H1 (cell line): ENCODE data around the gene PLEKHG4. TPM values are rescaled to one million over a fixed set of nuclear protein-coding genes. Genes with fewer than 3 reads are reported as not detected.

Experiments used
- CHD7 ChIP-seq: fragments of 300-600 bp; sonication (generic); IDR thresholded peaks from 2 replicates; pipeline ENCODE4 v1.7.1; 2012; ENCODE audit warnings: low read length, moderate library complexity, mild to moderate bottlenecking, inconsistent platforms; ENCODE audit not compliant: insufficient replicate concordance
- polyA plus RNA-seq, 7 experiments: library from polyadenylated mRNA; depleted of rRNA in 3 of 7; stranded (reverse) in 5 of 7; unstranded in 2 of 7; fragments of >200 nt in 5 of 7; fragments of 200-250 nt in 2 of 7; gene quantifications; 1 replicate in 5 of 7; 2 replicates in 1 of 7; 4 replicates in 1 of 7; pipeline versions ENCODE4 v1.2.1 to v1.2.3, GENCODE V29; 2011 to 2013; ENCODE audit warnings: missing spikeins in 2 of 7, mixed read lengths in 2 of 7
- total RNA-seq: library from RNA; stranded (reverse); fragmentation: NEBNext Ultra II Directional; extraction: Animal tissue kit (Norgen Biotek cat#: 25700); gene quantifications from 2 replicates; pipeline ENCODE4 v1.2.1, GENCODE V29; 2021

PLEKHG4 gene
- total and polyA plus RNA-seq, 2 of the 8 experiments (the other 6 are each of a cell fraction or from before 2014, with no cell fraction given) = 7.7 to 11.1 TPM

GRCh38 chr16:67277999-67278772 lies 1.1 kb upstream of the PLEKHG4 start (continued):
- no peak for TF ChIP-seq CHD7
- TF ChIP-seq, all 59 proteins: peak for 2
